ENCODE results near the gene SBF2.

Gene SBF2

GRCh38 chr11:9874466-9874865 lies 419.6 kb downstream of the SBF2 start:
- H3K9me3 ChIP-seq (ENCODE audit: insufficient read depth, low read length), result no peaks in the 10 kb centered on the region
- no peaks in the 10 kb centered on the region for H3K36me3 ChIP-seq (ENCODE audit: low read length)
- H2AFZ ChIP-seq (ENCODE audit: low read depth, low read length, severe bottlenecking), result no peak overlapping the region
- no peaks in the 10 kb centered on the region for H3K9me2 ChIP-seq (replicated peaks; ENCODE audit: insufficient read depth, low read length)
- TF ChIP-seq CTCF (IDR thresholded peaks at IDR 0.05; ENCODE audit: insufficient read depth, low read length, poor library complexity, severe bottlenecking), result no peak
- no peaks in the 10 kb centered on the region for H4K20me1 ChIP-seq (ENCODE audit: low read depth, low read length)
- H3K4me3 ChIP-seq (ENCODE audit: insufficient read depth, low read length, poor library complexity, severe bottlenecking), result no peak overlapping the region
- H3K27ac ChIP-seq (ENCODE audit: low read depth, low read length), result no peak overlapping the region
- no peak overlapping the region for H3K9ac ChIP-seq (ENCODE audit: low read length)
- no peaks in the 10 kb centered on the region for H3K79me2 ChIP-seq (ENCODE audit: insufficient read depth, low read length)
- H3K27me3 ChIP-seq (ENCODE audit: low read length), result no peaks in the 10 kb centered on the region
- no peak overlapping the region for H3K4me2 ChIP-seq (ENCODE audit: low read depth, low read length, poor library complexity, severe bottlenecking)
- no peaks in the 10 kb centered on the region for H3F3A ChIP-seq (ENCODE audit: insufficient read depth)

GRCh38 chr11:9868641-9869040 lies 425.4 kb downstream of the SBF2 start:
- Histone ChIP-seq H3K27me3 (ENCODE audit: low read length) (no peaks in the 10 kb centered on the region), H3F3A (ENCODE audit: insufficient read depth) (no peaks in the 10 kb centered on the region), H3K9me2 (replicated peaks; ENCODE audit: insufficient read depth, low read length) (no peaks in the 10 kb centered on the region), H2AFZ (ENCODE audit: low read depth, low read length, severe bottlenecking) (no peak overlapping the region), H4K20me1 (ENCODE audit: low read depth, low read length) (no peaks in the 10 kb centered on the region), H3K4me3 (ENCODE audit: insufficient read depth, low read length, poor library complexity, severe bottlenecking) (no peak overlapping the region), H3K9ac (ENCODE audit: low read length) (no peak overlapping the region), H3K27ac (ENCODE audit: low read depth, low read length) (no peak overlapping the region), H3K4me2 (ENCODE audit: low read depth, low read length, poor library complexity, severe bottlenecking) (no peak overlapping the region), H3K36me3 (ENCODE audit: low read length) (no peaks in the 10 kb centered on the region), H3K79me2 (ENCODE audit: insufficient read depth, low read length) (no peaks in the 10 kb centered on the region), H3K9me3 (ENCODE audit: insufficient read depth, low read length) (no peaks in the 10 kb centered on the region)
- TF ChIP-seq CTCF (IDR thresholded peaks at IDR 0.05; ENCODE audit: insufficient read depth, low read length, poor library complexity, severe bottlenecking), result no peak
- TF ChIP-seq EZH2phosphoT487 (conservative IDR thresholded peaks at IDR 0.05; ENCODE audit: low read length), result no peak

- no peak overlapping the region for H3K4me3 ChIP-seq (ENCODE audit: insufficient read depth, low read length, poor library complexity, severe bottlenecking)
- H3K9me3 ChIP-seq (ENCODE audit: insufficient read depth, low read length), result no peaks in the 10 kb centered on the region
- H3K4me2 ChIP-seq (ENCODE audit: low read depth, low read length, poor library complexity, severe bottlenecking), result no peak overlapping the region
- no peak overlapping the region for H3K27ac ChIP-seq (ENCODE audit: low read depth, low read length)
- no peaks in the 10 kb centered on the region for H3K27me3 ChIP-seq (ENCODE audit: low read length)
- no peaks in the 10 kb centered on the region for H3K9me2 ChIP-seq (replicated peaks; ENCODE audit: insufficient read depth, low read length)
- H3K79me2 ChIP-seq (ENCODE audit: insufficient read depth, low read length), result no peaks in the 10 kb centered on the region
- H3K9ac ChIP-seq (ENCODE audit: low read length), result no peak overlapping the region
- no peak for TF ChIP-seq EZH2phosphoT487 (conservative IDR thresholded peaks at IDR 0.05; ENCODE audit: low read length)
- TF ChIP-seq CTCF (IDR thresholded peaks at IDR 0.05; ENCODE audit: insufficient read depth, low read length, poor library complexity, severe bottlenecking), result no peak
- no peaks in the 10 kb centered on the region for H3F3A ChIP-seq (ENCODE audit: insufficient read depth)
- H3K36me3 ChIP-seq (ENCODE audit: low read length), result no peaks in the 10 kb centered on the region
- H4K20me1 ChIP-seq (ENCODE audit: low read depth, low read length), result no peaks in the 10 kb centered on the region
- no peak overlapping the region for H2AFZ ChIP-seq (ENCODE audit: low read depth, low read length, severe bottlenecking)
Observed at GRCh38 chr11:9862981-9863380, 431.0 kb downstream of the SBF2 start.

Measured in SU-DHL-6 (cell line).